Ishikawa (cell line): ENCODE data around the gene KLHL3.

Experiments used
- CEBPB ChIP-seq: IDR thresholded peaks from 2 replicates; pipeline ENCODE4 v1.6.1; 2012
- FOXM1 ChIP-seq: IDR thresholded peaks from 2 replicates; pipeline ENCODE4 v1.6.1; 2012; ENCODE audit warnings: low read depth, borderline replicate concordance
- RAD21 ChIP-seq: IDR thresholded peaks from 2 replicates; pipeline ENCODE4 v1.6.1; 2012; ENCODE audit warnings: low read depth
- TAF1 ChIP-seq: IDR thresholded peaks from 2 replicates; pipeline ENCODE4 v1.6.1; 2012; ENCODE audit warnings: low read depth, mild to moderate bottlenecking

- TF ChIP-seq FOXM1 (no peak), CEBPB (no peak), TAF1 (no peak), RAD21 (no peak)
Observed at GRCh38 chr5:137595396-137596079, 140.4 kb downstream of the KLHL3 start.
